ENCODE measurements around the gene BICRAL.
"Not testable (repeated sequence)": the region's sequence is repeated elsewhere in the genome, so short reads cannot be mapped to it uniquely, and the experiment has no call there.

BICRAL gene

DNA sequence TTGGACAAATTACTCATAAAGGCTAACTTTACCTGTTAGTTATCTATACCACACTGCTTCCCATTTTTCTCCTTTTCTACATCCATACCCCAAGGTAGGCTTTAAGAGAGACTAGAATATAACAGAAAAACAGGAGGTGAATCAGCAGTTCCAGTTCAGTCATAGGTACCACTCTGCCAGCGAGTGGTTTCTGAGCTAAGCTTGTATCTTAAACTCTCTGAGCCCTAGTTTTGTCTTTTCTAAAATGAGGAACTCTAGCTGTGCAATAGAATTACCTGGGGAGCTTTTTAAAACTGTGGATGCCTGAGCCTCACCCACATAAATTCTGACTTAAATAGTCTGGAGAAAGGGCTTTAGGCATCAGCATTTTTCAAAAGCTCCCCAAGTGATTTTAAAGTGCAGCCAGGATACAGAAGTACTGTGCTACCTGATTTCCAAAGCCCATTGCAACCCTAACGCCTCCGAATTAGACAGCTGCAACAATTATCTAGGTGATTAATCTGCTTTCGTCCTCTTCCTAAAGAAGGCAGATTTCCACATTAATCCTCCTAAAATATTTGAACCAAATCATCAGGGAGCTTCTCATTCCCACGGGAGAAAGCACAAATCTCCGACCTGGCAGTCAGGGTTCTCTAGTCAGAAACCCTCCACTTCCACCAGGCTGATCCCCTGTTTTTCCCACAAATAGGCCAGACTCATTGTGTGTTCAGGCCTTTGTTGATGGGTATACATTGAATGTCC, 60.2 kb downstream of the BICRAL start:
- no peak for DNase-seq (ENCODE audit: low spot score)

DNA sequence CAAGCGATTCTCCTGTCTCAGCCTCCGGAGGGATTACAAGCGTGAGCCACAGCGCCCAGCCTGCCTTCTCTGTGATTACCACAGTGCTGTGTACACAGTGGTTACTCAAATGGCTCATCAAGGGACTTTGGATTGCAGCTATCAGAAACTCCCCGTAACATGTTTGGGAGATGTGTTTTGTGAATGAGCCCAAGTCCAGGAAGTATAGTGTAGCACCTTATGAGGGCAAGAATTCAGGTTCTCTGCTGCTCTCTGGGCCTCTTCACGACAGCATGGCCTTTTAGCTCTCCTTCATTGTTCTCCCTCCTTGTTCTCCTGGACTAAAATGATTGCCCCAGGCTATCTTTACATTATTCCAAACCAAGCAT, 63.5 kb downstream of the BICRAL start:
- peak; percentile 36 for DNase-seq (ENCODE audit: low spot score)

DNA sequence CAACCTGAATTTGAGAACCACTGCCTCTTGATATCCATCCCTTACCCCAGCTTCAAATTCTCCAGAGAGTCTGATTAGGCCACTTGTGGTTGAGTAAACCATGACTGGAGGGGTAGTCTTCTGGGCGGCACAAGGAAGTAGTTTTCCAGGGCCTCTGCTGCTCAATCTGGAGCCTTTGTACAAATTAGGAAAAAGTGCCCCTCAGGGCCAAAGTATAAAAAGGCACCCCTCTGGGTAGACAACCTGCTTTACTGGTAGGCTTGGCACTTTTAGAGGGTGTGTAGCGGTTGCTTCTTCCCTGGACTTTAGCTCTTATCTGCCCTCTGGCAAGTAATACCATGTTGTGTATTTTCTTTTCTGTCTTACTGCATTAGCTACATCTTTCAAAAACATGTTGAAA, 64.7 kb downstream of the BICRAL start:
- no peak for DNase-seq (ENCODE audit: low spot score)

- no peak for DNase-seq (ENCODE audit: low spot score)
Observed at GRCh38 chr6:42848700-42849099, 66.8 kb downstream of the BICRAL start.

DNA sequence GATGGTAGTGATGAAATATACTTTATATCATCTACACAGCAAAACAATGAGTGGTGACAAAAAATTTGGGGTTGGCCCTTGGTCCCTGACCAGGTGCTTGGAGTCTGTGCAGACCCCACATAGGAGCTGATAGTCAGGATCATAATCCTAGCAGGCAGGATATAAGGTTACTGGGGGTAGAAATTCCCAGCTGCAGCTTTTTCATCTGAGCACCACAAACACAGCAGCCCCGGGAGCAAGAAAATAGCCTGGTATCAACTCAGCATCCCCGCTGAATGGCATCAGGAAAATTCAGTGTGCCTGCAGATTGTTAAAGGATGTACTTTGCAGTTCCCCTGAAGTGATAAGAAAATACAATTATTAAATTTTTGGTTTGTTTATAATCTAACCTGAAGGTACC, 69.7 kb downstream of the BICRAL start:
- DNase-seq (ENCODE audit: low spot score), result no peak

DNA sequence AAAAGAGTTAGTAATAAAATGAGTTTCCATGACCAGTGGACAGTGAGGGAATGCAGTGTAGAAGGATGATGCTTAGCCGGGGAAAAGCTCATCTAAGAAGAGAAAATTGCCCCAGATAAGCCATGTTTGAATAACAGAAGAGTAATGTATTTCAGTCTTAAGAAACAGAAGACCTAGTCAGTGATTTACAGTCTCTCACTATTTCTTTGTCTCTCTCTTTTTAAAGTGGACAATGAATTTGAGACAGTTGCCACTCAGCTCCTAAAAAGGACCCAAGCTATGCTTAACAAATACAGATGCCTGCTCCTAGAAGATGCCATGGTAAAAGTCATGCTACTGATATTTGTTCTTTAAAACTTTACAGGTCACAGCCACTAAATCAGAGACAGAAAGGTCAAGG, 78.2 kb downstream of the BICRAL start:
- DNase-seq (ENCODE audit: low spot score), result no peak

- DNase-seq (ENCODE audit: low spot score), result no peak
Observed at GRCh38 chr6:42860481-42860880, 78.6 kb downstream of the BICRAL start.

GRCh38 chr6:42864602-42865001, 82.8 kb downstream of the BICRAL start:
- no peak for DNase-seq (ENCODE audit: low spot score)

- DNase-seq (ENCODE audit: low spot score), result no peak
Observed at GRCh38 chr6:42870145-42870936, 88.5 kb downstream of the BICRAL start.

DNA sequence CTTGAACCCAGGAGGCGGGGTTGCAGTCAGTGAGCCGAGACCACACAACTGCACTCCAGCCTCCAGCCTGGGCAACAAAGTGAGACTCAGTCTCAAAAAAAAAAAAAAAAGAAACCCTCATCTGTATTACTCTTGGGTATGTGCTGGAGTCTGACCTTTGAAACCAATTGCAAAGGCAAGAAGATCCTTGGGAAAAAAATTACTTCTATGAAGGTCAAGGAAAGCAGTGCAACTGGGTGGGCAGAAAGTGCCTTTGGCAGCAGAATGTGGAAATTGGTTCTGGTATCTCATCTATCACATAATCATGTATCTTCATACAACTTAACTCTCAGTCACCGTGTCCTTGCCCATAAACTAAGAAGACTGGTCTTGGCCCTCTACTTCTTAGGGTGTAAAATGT, 89.9 kb downstream of the BICRAL start:
- no peak for DNase-seq (ENCODE audit: low spot score)

DNA sequence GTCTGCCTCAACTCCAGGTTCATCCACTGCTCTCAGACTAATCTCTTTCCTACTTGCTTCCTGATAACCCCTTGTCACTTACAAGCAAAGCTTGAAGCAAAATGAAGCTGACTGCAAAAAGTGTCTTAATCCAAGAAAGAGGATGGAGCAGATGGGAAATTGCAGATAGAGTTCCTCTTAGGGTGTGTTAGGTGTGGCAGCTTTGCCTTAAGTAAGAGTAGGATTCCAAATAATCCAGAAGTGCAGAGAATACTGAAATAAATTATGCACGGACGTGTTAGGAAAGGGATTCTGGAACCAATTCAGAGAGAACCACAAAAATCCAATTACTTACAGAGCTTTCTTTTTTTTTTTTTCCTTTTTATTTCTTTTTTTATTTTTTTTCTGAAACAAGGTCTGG, 91.5 kb downstream of the BICRAL start:
- no peak for DNase-seq (ENCODE audit: low spot score)

- no peak for DNase-seq (ENCODE audit: low spot score)
Observed at GRCh38 chr6:42877695-42878094, 95.8 kb downstream of the BICRAL start.

- peak; percentile 35 for DNase-seq (ENCODE audit: low spot score)
Observed at GRCh38 chr6:42879372-42880239, 97.8 kb downstream of the BICRAL start, which contains the start of gene RPL7L1. RPL7L1 (plus strand) TSS chr6:42879616; CDS start chr6:42879911, 295 bp downstream.

DNA sequence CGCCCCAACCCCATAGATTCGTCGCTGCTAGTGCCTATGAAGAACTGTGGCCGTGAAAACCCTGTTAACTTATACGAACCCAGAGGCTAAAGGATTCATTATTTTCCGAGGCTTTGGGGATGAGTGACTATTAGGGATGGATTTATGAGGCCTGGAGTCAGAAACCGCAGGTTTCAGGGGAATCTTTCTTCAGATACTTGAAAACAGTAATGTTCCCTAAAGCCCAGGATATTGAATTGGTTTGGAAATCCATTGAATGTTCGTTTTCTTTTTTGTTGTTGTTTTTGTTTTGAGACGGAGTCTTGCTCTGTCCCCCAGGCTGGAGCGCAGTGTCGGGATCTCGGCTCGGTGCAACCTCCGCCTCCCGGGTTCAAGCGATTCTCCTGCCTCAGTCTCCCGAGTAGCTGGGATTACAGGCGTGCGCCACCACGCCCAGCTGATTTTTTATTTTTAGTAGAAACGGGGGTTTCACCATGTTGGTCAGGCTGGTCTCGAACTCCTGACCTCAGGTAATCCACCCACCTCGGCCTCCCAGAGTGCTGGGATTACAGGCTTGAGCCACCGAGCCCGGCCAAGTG, 98.5 kb downstream of the BICRAL start:
- not testable (repeated sequence) for DNase-seq (ENCODE audit: low spot score)

DNA sequence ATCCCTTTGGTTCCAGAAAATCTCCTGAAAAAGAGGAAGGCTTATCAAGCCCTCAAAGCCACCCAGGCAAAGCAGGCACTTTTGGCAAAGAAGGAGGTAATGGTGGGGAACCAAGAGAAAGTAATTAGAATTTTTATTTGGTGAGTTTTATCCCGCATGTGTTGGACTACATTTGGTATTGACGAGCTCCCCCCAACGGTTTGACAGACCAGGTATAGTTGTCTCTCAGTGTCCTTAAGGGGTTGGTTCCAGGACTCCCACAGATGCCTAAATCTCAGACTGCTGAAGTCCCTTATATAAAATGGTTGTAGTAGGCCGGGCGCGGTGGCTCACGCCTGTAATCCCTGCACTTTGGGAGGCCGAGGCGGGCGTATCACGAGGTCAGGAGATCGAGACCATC, 99.0 kb downstream of the BICRAL start:
- DNase-seq (ENCODE audit: low spot score), result not testable (repeated sequence)

DNA sequence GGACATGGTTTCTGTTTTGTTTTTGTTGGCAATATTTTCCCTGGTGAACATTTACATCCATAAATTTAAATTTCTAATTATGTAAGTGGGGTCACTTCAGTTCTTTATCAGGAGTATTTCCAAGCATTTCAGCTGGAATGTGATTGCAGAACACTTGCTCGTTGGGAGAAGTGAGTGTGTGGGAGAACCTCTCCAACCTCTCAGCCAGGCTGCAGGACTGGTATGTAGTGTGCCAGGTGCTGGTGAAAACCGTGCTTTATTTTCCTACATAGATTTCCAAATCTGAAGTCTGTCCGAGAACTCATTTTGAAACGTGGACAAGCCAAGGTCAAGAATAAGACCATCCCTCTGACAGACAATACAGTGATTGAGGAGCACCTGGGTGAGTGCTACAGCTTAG, 103.8 kb downstream of the BICRAL start:
- no peak for DNase-seq (ENCODE audit: low spot score)

GRCh38 chr6:42888201-42888600, 106.3 kb downstream of the BICRAL start:
- DNase-seq (ENCODE audit: low spot score), result not testable (repeated sequence)

GRCh38 chr6:42889815-42890214, 108.0 kb downstream of the BICRAL start:
- DNase-seq (ENCODE audit: low spot score), result no peak

GRCh38 chr6:42890311-42891198, 108.7 kb downstream of the BICRAL start:
- peak; percentile 55 for DNase-seq (ENCODE audit: low spot score)

DNA sequence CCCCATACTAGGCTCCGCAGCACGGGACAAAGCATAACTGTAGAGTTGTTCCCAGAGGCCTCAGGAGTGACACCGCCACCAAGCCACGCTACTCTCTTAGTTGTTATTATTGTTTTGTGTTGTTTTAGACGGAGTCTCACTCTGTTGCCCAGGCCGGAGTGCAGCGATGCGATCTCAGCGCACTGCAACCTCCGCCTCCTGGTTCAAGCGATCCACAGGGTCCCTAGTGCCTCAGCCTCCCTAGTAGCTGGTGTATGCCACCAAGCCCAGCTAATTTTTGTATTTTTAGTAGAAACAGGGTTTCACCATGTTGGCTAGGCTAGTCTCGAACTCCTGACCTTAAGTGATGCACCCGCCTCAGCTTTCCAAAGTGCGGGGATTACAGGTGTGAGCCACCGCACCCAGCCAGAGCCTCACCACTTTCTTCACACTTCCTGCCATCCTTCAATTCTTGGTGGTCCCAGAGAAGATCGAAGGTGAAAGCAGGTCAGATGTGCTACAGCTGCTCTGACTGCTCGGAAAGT, 109.4 kb downstream of the BICRAL start:
- no peak for DNase-seq (ENCODE audit: low spot score)
